Stomach (tissue), 4 donors: ENCODE data around the gene SIGLEC10.

ENCODE experiments used
- CTCF ChIP-seq, 7 experiments: fragments of 450-650 bp in 4 of 7; fragments of 200-600 bp in 3 of 7; sonication (generic) in 3 of 7; IDR thresholded peaks; one replicate each; pipeline ENCODE4 v1.5.1; 2016 to 2019; ENCODE audit warnings: antibody characterized with exemption in 7 of 7, control low read depth in 2 of 7, mild to moderate bottlenecking in 1 of 7
- EP300 ChIP-seq: sonication (generic); formaldehyde crosslinking; IDR thresholded peaks from one replicate; pipeline ENCODE4 v1.6.1; 2017; ENCODE audit warnings: antibody characterized with exemption
- POLR2AphosphoS5 ChIP-seq, 3 donors: sonication (generic); formaldehyde crosslinking; IDR thresholded peaks; one replicate each; pipeline ENCODE4 v1.6.1; 2016; ENCODE audit warnings: antibody characterized with exemption in 3 of 3

- TF ChIP-seq CTCF (IDR thresholded peaks at IDR 0.05): no peak
- TF ChIP-seq POLR2AphosphoS5 (IDR thresholded peaks at IDR 0.05): no peak
- TF ChIP-seq EP300: no peak
These were observed 18.2 kb downstream of the SIGLEC10 start for GRCh38 chr19:51399231-51399630.
